A673 (cell line): ENCODE data around the gene CCKAR.

Source experiments
- EZH2 ChIP-seq: fragments of 200-600 bp; sonication (generic); IDR thresholded peaks from 2 replicates; pipeline ENCODE4 v1.6.1; 2017; ENCODE audit warnings: borderline replicate concordance, low read depth, mild to moderate bottlenecking, mixed read lengths, antibody characterized with exemption, low read length; ENCODE audit not compliant: poor library complexity, severe bottlenecking
- TF ChIP-seq, protein P1 (sequence below): fragments of 300-800, 200-600 bp; sonication (generic); conservative IDR thresholded peaks from 2 replicates; pipeline ENCODE4 v1.5.1; 2017; ENCODE audit warnings: low read depth, mild to moderate bottlenecking, antibody characterized with exemption, low read length, moderate library complexity, mixed read lengths

DNA sequence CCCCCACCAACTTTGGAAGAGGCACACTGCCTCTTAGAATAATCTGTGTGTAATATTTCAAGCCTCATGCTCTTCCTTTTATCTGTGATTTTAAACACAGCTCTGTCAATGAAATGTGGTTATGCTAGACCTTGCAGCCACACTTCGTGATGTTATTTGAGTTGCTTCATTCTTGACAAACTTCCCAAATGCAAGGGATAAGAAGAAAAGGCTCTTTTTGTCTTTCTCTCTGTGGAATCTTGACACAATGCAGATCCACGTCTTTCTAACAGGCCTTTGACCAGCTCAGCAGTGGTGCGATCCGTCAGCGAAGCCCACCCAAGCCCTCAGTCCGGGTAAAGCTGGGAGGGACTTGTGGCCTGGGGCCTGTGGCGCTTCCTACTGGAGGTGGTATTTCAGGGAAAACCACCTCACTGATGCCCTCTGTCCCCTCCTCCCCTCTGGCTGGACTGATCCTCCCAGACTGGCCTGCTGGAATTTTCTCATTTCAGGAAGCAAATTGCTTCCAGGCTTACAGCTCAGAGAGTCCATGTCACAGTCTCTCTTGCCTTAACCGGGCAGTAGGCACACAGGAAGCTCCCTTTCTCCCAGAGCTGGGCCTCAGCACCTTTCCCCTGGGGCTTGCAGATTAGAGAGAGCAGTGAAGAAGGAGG lies 19.5 kb upstream of the CCKAR start:
- TF ChIP-seq, protein P1, sequence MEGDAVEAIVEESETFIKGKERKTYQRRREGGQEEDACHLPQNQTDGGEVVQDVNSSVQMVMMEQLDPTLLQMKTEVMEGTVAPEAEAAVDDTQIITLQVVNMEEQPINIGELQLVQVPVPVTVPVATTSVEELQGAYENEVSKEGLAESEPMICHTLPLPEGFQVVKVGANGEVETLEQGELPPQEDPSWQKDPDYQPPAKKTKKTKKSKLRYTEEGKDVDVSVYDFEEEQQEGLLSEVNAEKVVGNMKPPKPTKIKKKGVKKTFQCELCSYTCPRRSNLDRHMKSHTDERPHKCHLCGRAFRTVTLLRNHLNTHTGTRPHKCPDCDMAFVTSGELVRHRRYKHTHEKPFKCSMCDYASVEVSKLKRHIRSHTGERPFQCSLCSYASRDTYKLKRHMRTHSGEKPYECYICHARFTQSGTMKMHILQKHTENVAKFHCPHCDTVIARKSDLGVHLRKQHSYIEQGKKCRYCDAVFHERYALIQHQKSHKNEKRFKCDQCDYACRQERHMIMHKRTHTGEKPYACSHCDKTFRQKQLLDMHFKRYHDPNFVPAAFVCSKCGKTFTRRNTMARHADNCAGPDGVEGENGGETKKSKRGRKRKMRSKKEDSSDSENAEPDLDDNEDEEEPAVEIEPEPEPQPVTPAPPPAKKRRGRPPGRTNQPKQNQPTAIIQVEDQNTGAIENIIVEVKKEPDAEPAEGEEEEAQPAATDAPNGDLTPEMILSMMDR = no peak
- no peak for TF ChIP-seq EZH2
